H1 (cell line): ENCODE measurements around the gene ARSI. TPM values are rescaled to one million over a fixed set of nuclear protein-coding genes. Genes with fewer than 3 reads are reported as not detected.
A peak's percentile ranks its signal among the peaks of the same experiment; 100 is the strongest.

Experiments
- CTCF ChIA-PET: fragments of 300-600 bp; sonication (Branson Sonifier 250); formaldehyde crosslinking; loops from one replicate; lab custom pipeline; 2021; ENCODE audit not compliant: partially characterized antibody; lab: Charles Lee
- POLR2A ChIA-PET: fragments of 300-600 bp; sonication (Branson Sonifier 250); formaldehyde crosslinking; loops from one replicate; lab custom pipeline; 2021; ENCODE audit warnings: inconsistent platforms; ENCODE audit not compliant: partially characterized antibody; lab: Charles Lee
- DNase-seq, 2 experiments: peaks; one replicate each; pipeline versions ENCODE4 v3.0.0 to v3.0.0-alpha.2; 2010 to 2022; ENCODE audit warnings: low spot score in 2 of 2, low read depth in 1 of 2, mixed read lengths in 1 of 2
- FAIRE-seq: peaks from 2 replicates; lab custom pipeline; 2011; peaks lifted over from hg19 to GRCh38; lab: Jason Lieb, UNC
- H2AFZ ChIP-seq: 2 replicates; pipeline ENCODE4 v1.8.1; 2012; ENCODE audit warnings: low read length, inconsistent platforms
- H2AK5ac ChIP-seq: 2 replicates; pipeline ENCODE4 v1.6.1; 2013; ENCODE audit warnings: low read depth, low read length
- H2BK120ac ChIP-seq: replicated peaks from 2 replicates; pipeline ENCODE3; 2013; ENCODE audit warnings: low read depth, low read length, inconsistent platforms
- H2BK12ac ChIP-seq: 2 replicates; pipeline ENCODE4 v1.6.1; 2013; ENCODE audit warnings: low read depth, low read length
- H2BK15ac ChIP-seq: 2 replicates; pipeline ENCODE4 v1.6.1; 2013; ENCODE audit warnings: low read length
- H2BK20ac ChIP-seq: 2 replicates; pipeline ENCODE4 v1.6.1; 2013; ENCODE audit warnings: low read length
- H2BK5ac ChIP-seq: 2 replicates; pipeline ENCODE4 v1.6.1; 2013; ENCODE audit warnings: low read depth, low read length
- H3K14ac ChIP-seq: 2 replicates; pipeline ENCODE4 v1.6.1; 2013; ENCODE audit warnings: inconsistent platforms; ENCODE audit not compliant: insufficient read length
- H3K18ac ChIP-seq: 2 replicates; pipeline ENCODE4 v1.6.1; 2013; ENCODE audit warnings: low read length; ENCODE audit errors: extremely low read depth
- H3K23ac ChIP-seq: 2 replicates; pipeline ENCODE4 v1.6.1; 2013; ENCODE audit warnings: inconsistent platforms; ENCODE audit not compliant: insufficient read length
- H3K23me2 ChIP-seq: 2 replicates; pipeline ENCODE4 v1.6.1; 2013; ENCODE audit warnings: low read depth, low read length
- H3K27ac ChIP-seq: 2 replicates; pipeline ENCODE4 v1.6.1; 2011; ENCODE audit warnings: low read depth, low read length, inconsistent platforms
- H3K27me3 ChIP-seq, 4 experiments: replicated peaks in 1 of 4; 1 replicate in 1 of 4; 2 replicates in 3 of 4; pipeline versions ENCODE4 v1.6.1 to v1.8.1; 2011 to 2013; ENCODE audit warnings: low read length in 3 of 4, mild to moderate bottlenecking in 3 of 4, inconsistent platforms in 2 of 4, mixed read lengths in 2 of 4, moderate library complexity in 1 of 4; ENCODE audit not compliant: control insufficient read depth in 3 of 4, insufficient read depth in 3 of 4; ENCODE audit errors: extremely low read depth in 1 of 4
- H3K36me3 ChIP-seq, 4 experiments: 2 replicates each; pipeline versions ENCODE4 v1.6.1 to v1.8.1; 2011 to 2013; ENCODE audit warnings: mild to moderate bottlenecking in 4 of 4, low read length in 3 of 4, moderate library complexity in 2 of 4, control low read depth in 1 of 4, inconsistent platforms in 1 of 4; ENCODE audit not compliant: insufficient read depth in 4 of 4, control insufficient read depth in 2 of 4
- H3K4ac ChIP-seq: replicated peaks from 2 replicates; pipeline ENCODE3; 2013; ENCODE audit warnings: low read length, low read depth, mixed read lengths, inconsistent platforms; ENCODE audit not compliant: insufficient read length
- H3K4me1 ChIP-seq, 4 experiments: replicated peaks in 1 of 4; 1 replicate in 1 of 4; 2 replicates in 3 of 4; pipeline versions ENCODE4 v1.6.1 to v1.8.1; 2011 to 2013; ENCODE audit warnings: low read length in 3 of 4, inconsistent platforms in 2 of 4, mixed read lengths in 1 of 4; ENCODE audit not compliant: insufficient read depth in 4 of 4, control insufficient read depth in 3 of 4
- H3K4me2 ChIP-seq, 2 experiments: 2 replicates each; pipeline versions ENCODE4 v1.6.1 to v1.8.1; 2011 to 2013; ENCODE audit warnings: low read depth in 2 of 2, low read length in 2 of 2, control low read depth in 1 of 2, inconsistent platforms in 1 of 2, mild to moderate bottlenecking in 1 of 2; ENCODE audit not compliant: insufficient read depth in 1 of 2
- H3K4me3 ChIP-seq, 4 experiments: fragments of 200-600, 300-600 bp in 1 of 4; sonication (generic), shearing (Covaris generic), sonication (Bioruptor Twin) in 1 of 4; 2 replicates each; pipeline versions ENCODE4 v1.5.1 to v1.8.1; 2011 to 2016; ENCODE audit warnings: low read length in 4 of 4, low read depth in 3 of 4, control low read depth in 2 of 4, inconsistent platforms in 2 of 4, mild to moderate bottlenecking in 2 of 4, mixed read lengths in 1 of 4, moderate library complexity in 1 of 4; ENCODE audit not compliant: insufficient read depth in 2 of 4; ENCODE audit errors: extremely low read depth in 1 of 4
- H3K56ac ChIP-seq: replicated peaks from 2 replicates; pipeline ENCODE3; 2013; ENCODE audit warnings: low read depth, mild to moderate bottlenecking, mixed read lengths, low read length, inconsistent platforms; ENCODE audit not compliant: insufficient read length
- H3K79me1 ChIP-seq: 2 replicates; pipeline ENCODE4 v1.6.1; 2013; ENCODE audit warnings: low read depth, low read length, control low read depth
- H3K79me2 ChIP-seq, 2 experiments: 2 replicates each; pipeline versions ENCODE4 v1.6.1 to v1.8.1; 2012 to 2013; ENCODE audit warnings: low read length in 2 of 2, mild to moderate bottlenecking in 2 of 2, inconsistent platforms in 1 of 2; ENCODE audit not compliant: insufficient read depth in 2 of 2, control insufficient read depth in 1 of 2
- H3K9ac ChIP-seq, 4 experiments: replicated peaks in 1 of 4; 1 replicate in 1 of 4; 2 replicates in 3 of 4; pipeline versions ENCODE4 v1.6.1 to v1.8.1; 2011 to 2013; ENCODE audit warnings: low read depth in 3 of 4, low read length in 3 of 4, control low read depth in 2 of 4, mild to moderate bottlenecking in 2 of 4, moderate library complexity in 2 of 4, inconsistent platforms in 1 of 4; ENCODE audit errors: extremely low read depth in 1 of 4
- H3K9me3 ChIP-seq, 2 experiments: 2 replicates each; pipeline versions ENCODE4 v1.6.1 to v1.8.1; 2012 to 2013; ENCODE audit warnings: mild to moderate bottlenecking in 2 of 2, moderate library complexity in 2 of 2, control low read depth in 1 of 2, inconsistent platforms in 1 of 2, low read depth in 1 of 2, low read length in 1 of 2, mixed read lengths in 1 of 2; ENCODE audit not compliant: insufficient read depth in 2 of 2
- H4K20me1 ChIP-seq, 2 experiments: replicated peaks in 1 of 2; 2 replicates each; pipeline versions ENCODE3 to v1.8.1; 2011 to 2013; ENCODE audit warnings: inconsistent platforms in 2 of 2, low read length in 2 of 2, mild to moderate bottlenecking in 1 of 2; ENCODE audit not compliant: insufficient read depth in 2 of 2, control insufficient read depth in 1 of 2
- H4K5ac ChIP-seq: 2 replicates; pipeline ENCODE4 v1.6.1; 2013; ENCODE audit warnings: low read length, low read depth, mixed read lengths, inconsistent platforms; ENCODE audit not compliant: insufficient read length
- H4K8ac ChIP-seq: 2 replicates; pipeline ENCODE4 v1.8.0; 2013; ENCODE audit warnings: mild to moderate bottlenecking, moderate library complexity, low read length, inconsistent platforms; ENCODE audit not compliant: insufficient read depth; ENCODE audit errors: extremely low read depth
- H4K91ac ChIP-seq: replicated peaks from 2 replicates; pipeline ENCODE3; 2013; ENCODE audit warnings: low read length, mixed read lengths, inconsistent platforms; ENCODE audit not compliant: insufficient read length
- CEBPB ChIP-seq: IDR thresholded peaks from 2 replicates; pipeline ENCODE4 v1.6.1; 2012; ENCODE audit warnings: low read depth, low read length
- CHD2 ChIP-seq: IDR thresholded peaks from 2 replicates; pipeline ENCODE4 v1.6.1; 2012; ENCODE audit warnings: low read length, improper control_type of control experiment
- EP300 ChIP-seq, 2 experiments: IDR thresholded peaks; 1 replicate in 1 of 2; 2 replicates in 1 of 2; pipeline ENCODE4 v1.6.1; 2011 to 2012; ENCODE audit warnings: low read depth in 2 of 2, low read length in 2 of 2, mild to moderate bottlenecking in 2 of 2, borderline replicate concordance in 1 of 2, inconsistent platforms in 1 of 2, moderate library complexity in 1 of 2
- EZH2 ChIP-seq: fragments of 200-600 bp; sonication (generic); IDR thresholded peaks from 2 replicates; pipeline ENCODE4 v1.7.1; 2012; ENCODE audit warnings: low read depth, mild to moderate bottlenecking, moderate library complexity, low read length, inconsistent platforms; ENCODE audit not compliant: severe bottlenecking
- GABPA ChIP-seq: IDR thresholded peaks from 2 replicates; pipeline ENCODE4 v1.6.1; 2011; ENCODE audit warnings: mild to moderate bottlenecking, low read length, moderate library complexity, borderline replicate concordance; ENCODE audit not compliant: insufficient read depth
- GTF2F1 ChIP-seq: IDR thresholded peaks from 2 replicates; pipeline ENCODE4 v1.6.1; 2012; ENCODE audit warnings: low read depth, low read length, improper control_type of control experiment, borderline replicate concordance
- JUN ChIP-seq: IDR thresholded peaks from 2 replicates; pipeline ENCODE4 v1.6.1; 2011; ENCODE audit warnings: low read depth, mild to moderate bottlenecking, improper control_type of control experiment, low read length
- KDM1A ChIP-seq: fragments of 200-600, 300-600 bp; sonication (generic); IDR thresholded peaks from 2 replicates; pipeline ENCODE4 v1.7.1; 2016; ENCODE audit warnings: mild to moderate bottlenecking, low read length, borderline replicate concordance
- POLR2A ChIP-seq, 2 experiments: IDR thresholded peaks; 1 replicate in 1 of 2; 2 replicates in 1 of 2; pipeline ENCODE4 v1.6.1; 2011; ENCODE audit warnings: low read depth in 2 of 2, low read length in 2 of 2, mild to moderate bottlenecking in 2 of 2; ENCODE audit errors: control extremely low read depth in 1 of 2
- POU5F1 ChIP-seq: IDR thresholded peaks from 2 replicates; pipeline ENCODE4 v1.6.1; 2011; ENCODE audit warnings: low read depth, mild to moderate bottlenecking, low read length, moderate library complexity
- SAP30 ChIP-seq: fragments of 300-600 bp; sonication (generic); IDR thresholded peaks from 2 replicates; pipeline ENCODE4 v1.7.1; 2012; ENCODE audit warnings: low read length, moderate library complexity, mild to moderate bottlenecking, inconsistent platforms; ENCODE audit not compliant: insufficient read depth, insufficient replicate concordance
- SP2 ChIP-seq: IDR thresholded peaks from 2 replicates; pipeline ENCODE4 v1.6.1; 2012; ENCODE audit warnings: mild to moderate bottlenecking, low read length, inconsistent platforms
- TAF7 ChIP-seq: optimal IDR thresholded peaks from 2 replicates; pipeline ENCODE3; 2011; ENCODE audit warnings: low read depth, mild to moderate bottlenecking, inconsistent platforms, low read length, moderate library complexity, borderline replicate concordance
- WGBS, 2 experiments: shearing (Covaris generic) in 1 of 2; methylation state at CpG; one replicate each; pipeline versions ENCODE4 v1.1.6 to v1.1.7; 2013 to 2015; ENCODE audit warnings: low lambda C conversion rate in 2 of 2, mixed read lengths in 2 of 2, inconsistent platforms in 1 of 2, low coverage in 1 of 2, missing lambda C conversion rate in 1 of 2; ENCODE audit not compliant: insufficient replicate concordance in 2 of 2, insufficient coverage in 1 of 2, insufficient read length in 1 of 2; ENCODE audit errors: extremely low coverage in 1 of 2, missing lambda C conversion rate in 1 of 2; 5-methylcytosine and 5-hydroxymethylcytosine counted together
- polyA plus RNA-seq, 7 experiments: library from polyadenylated mRNA; depleted of rRNA in 3 of 7; stranded (reverse) in 5 of 7; unstranded in 2 of 7; fragments of >200 nt in 5 of 7; fragments of 200-250 nt in 2 of 7; gene quantifications; 1 replicate in 5 of 7; 2 replicates in 1 of 7; 4 replicates in 1 of 7; pipeline versions ENCODE4 v1.2.1 to v1.2.3, GENCODE V29; 2011 to 2013; ENCODE audit warnings: missing spikeins in 2 of 7, mixed read lengths in 2 of 7
- total RNA-seq: library from RNA; stranded (reverse); fragmentation: NEBNext Ultra II Directional; extraction: Animal tissue kit (Norgen Biotek cat#: 25700); gene quantifications from 2 replicates; pipeline ENCODE4 v1.2.1, GENCODE V29; 2021
- TF ChIP-seq, protein P1 (sequence below): IDR thresholded peaks from 2 replicates; pipeline ENCODE4 v1.6.1; 2011; ENCODE audit warnings: low read depth, mild to moderate bottlenecking, low read length; ENCODE audit not compliant: insufficient read depth

The ARSI gene
- total and polyA plus RNA-seq, 2 of the 8 experiments (the other 6 are each of a cell fraction or from before 2014, with no cell fraction given), result 4.5 to 6.7 TPM

DNA sequence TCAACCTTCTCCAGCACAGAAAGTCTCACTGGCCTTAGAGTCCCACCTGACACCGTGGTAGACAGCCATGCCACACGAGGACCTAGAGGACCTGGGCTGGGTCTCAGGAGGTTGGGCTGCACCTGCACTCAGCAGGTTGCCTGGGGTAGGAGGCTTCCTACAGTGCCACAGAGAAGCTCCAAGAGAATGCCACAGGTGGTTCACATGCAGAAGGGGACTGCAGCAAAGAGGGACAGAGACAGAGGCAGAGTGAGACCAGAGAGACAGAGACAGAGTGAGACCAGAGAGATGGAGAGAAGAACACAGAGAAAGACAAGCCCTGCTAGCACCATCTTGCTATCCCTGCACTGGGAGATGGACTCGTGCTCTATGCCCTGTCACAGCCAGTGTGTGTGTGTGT lies 18.8 kb downstream of the ARSI start:
- H3K4me3 ChIP-seq, result no peak overlapping the region
- H2AK5ac ChIP-seq, result no peak overlapping the region
- H4K20me1 ChIP-seq, result peaks cover 0 to 9% of the 10 kb centered on the region in 2 experiments
- no peak for DNase-seq
- peaks cover 0 to 3% (median 0%) of the 10 kb centered on the region in 4 experiments; a peak in 2 of 7 replicates for H3K4me1 ChIP-seq
- no peak overlapping the region for H4K8ac ChIP-seq
- FAIRE-seq, result no peak
- 92% methylated on average over 3 of the region's 3 CpGs; no CpG with 5 or more reads in 1 of the 2 experiments for WGBS, 2 experiments
- H3K27me3 ChIP-seq, result no peaks in the 10 kb centered on the region; a peak in 1 of 7 replicates
- H2AFZ ChIP-seq, result no peak overlapping the region
- no peaks in the 10 kb centered on the region for H3K79me1 ChIP-seq
- no peak overlapping the region for H3K56ac ChIP-seq
- H2BK15ac ChIP-seq, result 0 out of 2 replicates have a peak overlapping the region, but pooled peaks have one; percentile 36
- H3K4ac ChIP-seq, result peak overlapping the region; percentile 83
- H2BK12ac ChIP-seq, result no peak overlapping the region
- H2BK20ac ChIP-seq, result no peak overlapping the region
- no peak overlapping the region for H4K5ac ChIP-seq
- no peaks in the 10 kb centered on the region for H3K36me3 ChIP-seq
- no peak overlapping the region for H3K23ac ChIP-seq
- H3K18ac ChIP-seq, result no peak overlapping the region
- no peak overlapping the region for H2BK120ac ChIP-seq
- ChIA-PET POLR2A (no interaction called here), CTCF (interaction anchor here (0.8 to 1.1 kb wide), 2 partner anchors 35 kb away, joined by 3 read pairs; no protein-coding TSS in a partner anchor)
- H3K9me3 ChIP-seq, result no peaks in the 10 kb centered on the region
- no peak overlapping the region for H3K14ac ChIP-seq
- no peaks in the 10 kb centered on the region; the same call in 1 of the 2 replicates for H3K23me2 ChIP-seq
- H3K9ac ChIP-seq, result no peak overlapping the region
- no peak overlapping the region for H3K4me2 ChIP-seq
- H3K27ac ChIP-seq, result no peak overlapping the region
- H4K91ac ChIP-seq, result no peak overlapping the region
- no peaks in the 10 kb centered on the region for H3K79me2 ChIP-seq
- 0 out of 2 replicates have a peak overlapping the region, but pooled peaks have one; percentile 18 for H2BK5ac ChIP-seq
- no peak for TF ChIP-seq KDM1A
- TF ChIP-seq GTF2F1, result no peak
- no peak for TF ChIP-seq POLR2A (IDR thresholded peaks at IDR 0.05; ENCODE audit: control extremely low read depth in 1 of 2, low read depth in 2 of 2, low read length in 2 of 2)
- TF ChIP-seq CHD2, result no peak
- no peak for TF ChIP-seq CEBPB
- TF ChIP-seq TAF7, result no peak
- no peak for TF ChIP-seq SAP30
- TF ChIP-seq, protein P1, sequence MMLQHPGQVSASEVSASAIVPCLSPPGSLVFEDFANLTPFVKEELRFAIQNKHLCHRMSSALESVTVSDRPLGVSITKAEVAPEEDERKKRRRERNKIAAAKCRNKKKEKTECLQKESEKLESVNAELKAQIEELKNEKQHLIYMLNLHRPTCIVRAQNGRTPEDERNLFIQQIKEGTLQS, result no peak
- no peak for TF ChIP-seq JUN
- no peak for TF ChIP-seq POU5F1
- no peak for TF ChIP-seq EP300 (IDR thresholded peaks at IDR 0.05; ENCODE audit: borderline replicate concordance in 1 of 2, low read depth in 2 of 2, low read length in 2 of 2)
- no peak for TF ChIP-seq GABPA
- TF ChIP-seq EZH2, result no peak
- TF ChIP-seq SP2, result no peak
